ENCODE results near the gene NAA40.

The NAA40 gene

GRCh38 chr11:63997801-63998337 lies 59.1 kb downstream of the NAA40 start:
- peaks cover 52% of the 10 kb centered on the region for H3K27me3 Mint-ChIP-seq
- intact Hi-C loops (cut with micrococcal nuclease), result no loop called here
- peaks cover 85% of the 10 kb centered on the region for H3K4me1 Mint-ChIP-seq (ENCODE audit: low read depth)
- no peaks in the 10 kb centered on the region for H3K9me3 Mint-ChIP-seq
- no peak overlapping the region for H3K4me3 Mint-ChIP-seq
- peaks cover 57% of the 10 kb centered on the region for H3K36me3 Mint-ChIP-seq (ENCODE audit: low read depth)
- H3K27ac Mint-ChIP-seq, result peak overlapping the region; percentile 9

- Mint-ChIP-seq H3K27me3 (peaks cover 61% of the 10 kb centered on the region), H3K9me3 (no peaks in the 10 kb centered on the region), H3K27ac (peak overlapping the region; percentile 9), H3K4me1 (ENCODE audit: low read depth) (peaks cover 77% of the 10 kb centered on the region), H3K4me3 (peak overlapping the region; percentile 70), H3K36me3 (ENCODE audit: low read depth) (peaks cover 50% of the 10 kb centered on the region)
- intact Hi-C loops (cut with micrococcal nuclease), result no loop called here
Measured at GRCh38 chr11:63998558-63999348, 60.0 kb downstream of the NAA40 start.

- Mint-ChIP-seq H3K4me1 (ENCODE audit: low read depth) (peaks cover 76% of the 10 kb centered on the region), H3K4me3 (peak overlapping the region; percentile 70), H3K9me3 (no peaks in the 10 kb centered on the region), H3K36me3 (ENCODE audit: low read depth) (peaks cover 42% of the 10 kb centered on the region), H3K27me3 (peaks cover 67% of the 10 kb centered on the region), H3K27ac (no peak overlapping the region)
- intact Hi-C loops (cut with micrococcal nuclease), result loop anchor here (1.0 kb wide), 1 partner anchor 149 kb away; no protein-coding TSS in a partner anchor
Measured at GRCh38 chr11:63999349-64000025, 60.7 kb downstream of the NAA40 start.

- intact Hi-C loops (cut with micrococcal nuclease), result loop anchor here (1.0 kb wide), 1 partner anchor 148 kb away; no protein-coding TSS in a partner anchor
- peaks cover 69% of the 10 kb centered on the region for H3K4me1 Mint-ChIP-seq (ENCODE audit: low read depth)
Measured at GRCh38 chr11:64000026-64000739, 61.4 kb downstream of the NAA40 start.

GRCh38 chr11:64000740-64001483 lies 62.1 kb downstream of the NAA40 start:
- Mint-ChIP-seq H3K9me3 (no peaks in the 10 kb centered on the region), H3K27ac (no peak overlapping the region), H3K36me3 (ENCODE audit: low read depth) (peaks cover 28% of the 10 kb centered on the region), H3K4me3 (peak overlapping the region; percentile 30), H3K27me3 (peaks cover 79% of the 10 kb centered on the region), H3K4me1 (ENCODE audit: low read depth) (peaks cover 61% of the 10 kb centered on the region)
- intact Hi-C loops (cut with micrococcal nuclease), result loop anchor here (1.0 kb wide), 1 partner anchor 147 kb away; no protein-coding TSS in a partner anchor

More at GRCh38 chr11:64000026-64000739, 61.4 kb downstream of the NAA40 start:
- Mint-ChIP-seq H3K4me3 (peak overlapping the region; percentile 47), H3K27ac (no peak overlapping the region), H3K27me3 (peaks cover 72% of the 10 kb centered on the region), H3K9me3 (no peaks in the 10 kb centered on the region), H3K36me3 (ENCODE audit: low read depth) (peaks cover 35% of the 10 kb centered on the region)

GRCh38 chr11:64001484-64002420 lies 63.0 kb downstream of the NAA40 start:
- peaks cover 87% of the 10 kb centered on the region for H3K27me3 Mint-ChIP-seq
- intact Hi-C loops (cut with micrococcal nuclease), result no loop called here
- H3K4me1 Mint-ChIP-seq (ENCODE audit: low read depth), result peaks cover 67% of the 10 kb centered on the region
- no peak overlapping the region for H3K27ac Mint-ChIP-seq
- H3K4me3 Mint-ChIP-seq, result no peak overlapping the region
- peaks cover 20% of the 10 kb centered on the region for H3K36me3 Mint-ChIP-seq (ENCODE audit: low read depth)
- no peaks in the 10 kb centered on the region for H3K9me3 Mint-ChIP-seq

GRCh38 chr11:64003807-64004589 lies 65.2 kb downstream of the NAA40 start:
- Mint-ChIP-seq H3K36me3 (ENCODE audit: low read depth) (peaks cover 6% of the 10 kb centered on the region), H3K27ac (no peak overlapping the region), H3K4me1 (ENCODE audit: low read depth) (peaks cover 63% of the 10 kb centered on the region), H3K9me3 (no peaks in the 10 kb centered on the region), H3K27me3 (peaks cover 87% of the 10 kb centered on the region), H3K4me3 (no peak overlapping the region)
- intact Hi-C loops (cut with micrococcal nuclease), result no loop called here

GRCh38 chr11:64004590-64004984 lies 65.8 kb downstream of the NAA40 start:
- H3K27me3 Mint-ChIP-seq, result peaks cover 87% of the 10 kb centered on the region
- intact Hi-C loops (cut with micrococcal nuclease), result no loop called here
- H3K4me3 Mint-ChIP-seq, result no peak overlapping the region
- H3K27ac Mint-ChIP-seq, result no peak overlapping the region
- peaks cover 6% of the 10 kb centered on the region for H3K36me3 Mint-ChIP-seq (ENCODE audit: low read depth)
- H3K9me3 Mint-ChIP-seq, result no peaks in the 10 kb centered on the region
- H3K4me1 Mint-ChIP-seq (ENCODE audit: low read depth), result peaks cover 59% of the 10 kb centered on the region

GRCh38 chr11:64005691-64006090 lies 66.9 kb downstream of the NAA40 start:
- H3K4me3 Mint-ChIP-seq, result no peak overlapping the region
- intact Hi-C loops (cut with micrococcal nuclease), result loop anchor here (2.0 kb wide), 1 partner anchor 21 kb away; no protein-coding TSS in a partner anchor
- peaks cover 10% of the 10 kb centered on the region for H3K9me3 Mint-ChIP-seq
- peaks cover 53% of the 10 kb centered on the region for H3K4me1 Mint-ChIP-seq (ENCODE audit: low read depth)
- H3K36me3 Mint-ChIP-seq (ENCODE audit: low read depth), result peaks cover 6% of the 10 kb centered on the region
- H3K27me3 Mint-ChIP-seq, result peaks cover 89% of the 10 kb centered on the region
- no peak overlapping the region for H3K27ac Mint-ChIP-seq

GRCh38 chr11:64006398-64006797 lies 67.6 kb downstream of the NAA40 start:
- peaks cover 89% of the 10 kb centered on the region for H3K27me3 Mint-ChIP-seq
- peaks cover 46% of the 10 kb centered on the region for H3K4me1 Mint-ChIP-seq (ENCODE audit: low read depth)
- H3K9me3 Mint-ChIP-seq, result peaks cover 15% of the 10 kb centered on the region
- H3K4me3 Mint-ChIP-seq, result no peak overlapping the region
- peaks cover 6% of the 10 kb centered on the region for H3K36me3 Mint-ChIP-seq (ENCODE audit: low read depth)
- intact Hi-C loops (cut with micrococcal nuclease), result loop anchor here (2.0 kb wide), 1 partner anchor 20 kb away; no protein-coding TSS in a partner anchor
- no peak overlapping the region for H3K27ac Mint-ChIP-seq

All from dendritic cell treated with granulocyte-macrophage colony-stimulating factor and Interleukin-4, amounts not matched to agents 40 ng/mL and 50 ng/mL, for 4 days (primary cell).